Muscle of leg (tissue), 9 donors: Measurements from ENCODE around the gene APOA4. TPM values are rescaled to one million over a fixed set of nuclear protein-coding genes. Genes with fewer than 3 reads are reported as not detected.

ENCODE experiments used
- polyA plus RNA-seq, 8 donors: library from polyadenylated mRNA; unstranded; fragments of 120-200 nt; gene quantifications; one replicate each; pipeline versions ENCODE4 v1.2.1 to v1.2.3, GENCODE V29; 2013; ENCODE audit warnings: inconsistent platforms in 1 of 8, low replicate concordance in 1 of 8; ENCODE audit not compliant: insufficient read length in 8 of 8, insufficient read depth in 1 of 8
- total RNA-seq: library from RNA; stranded (reverse); fragments of 120-200 nt; gene quantifications from one replicate; pipeline ENCODE4 v1.2.4, GENCODE V29; 2013

The APOA4 gene
- total and polyA plus RNA-seq, 9 donors, result 0.23 to 178 (median 17.1) TPM; not detected in 5

Other genes starting within 250 kb of the APOA4 start
- gene BUD13, start 50.3 kb downstream of the APOA4 start, total RNA-seq, result 17.8 TPM
- 10 to 100 TPM; 17.6 to 23.7 (median 19.6) TPM for gene BUD13, start 50.3 kb downstream of the APOA4 start, polyA plus RNA-seq
- gene ZPR1, start 35.3 kb downstream of the APOA4 start, total RNA-seq, result 34.3 TPM
- gene ZPR1, start 35.3 kb downstream of the APOA4 start, polyA plus RNA-seq, result 10 to 100 TPM; 33.8 to 44.4 (median 38.1) TPM
- not detected for gene APOA5, start 31.4 kb downstream of the APOA4 start, total RNA-seq
- not detected for gene APOA5, start 31.4 kb downstream of the APOA4 start, polyA plus RNA-seq
- gene APOC3, start 6.6 kb upstream of the APOA4 start, total RNA-seq, result 0.40 TPM
- 10 to 100 TPM in 2 of 8 donors, 1 to 10 TPM in 1, under 1 TPM in 2, not detected in 3; 0.53 to 36.6 (median 4.3) TPM for gene APOC3, start 6.6 kb upstream of the APOA4 start, polyA plus RNA-seq
- 2.9 TPM for gene APOA1, start 14.3 kb upstream of the APOA4 start, total RNA-seq
- gene APOA1, start 14.3 kb upstream of the APOA4 start, polyA plus RNA-seq, result 100 to 1,000 TPM in 1 of 8 donors, 10 to 100 TPM in 2, 1 to 10 TPM in 5; 1.4 to 230 (median 3.5) TPM